GM18520 (cell line): ENCODE measurements around the gene SYNDIG1.

Source experiments
- ATAC-seq: cut with Tn5 transposase; IDR thresholded peaks from one replicate; pipeline ENCODE4 v1.9.1; 2021; ENCODE audit not compliant: unreplicated experiment

Gene SYNDIG1

DNA sequence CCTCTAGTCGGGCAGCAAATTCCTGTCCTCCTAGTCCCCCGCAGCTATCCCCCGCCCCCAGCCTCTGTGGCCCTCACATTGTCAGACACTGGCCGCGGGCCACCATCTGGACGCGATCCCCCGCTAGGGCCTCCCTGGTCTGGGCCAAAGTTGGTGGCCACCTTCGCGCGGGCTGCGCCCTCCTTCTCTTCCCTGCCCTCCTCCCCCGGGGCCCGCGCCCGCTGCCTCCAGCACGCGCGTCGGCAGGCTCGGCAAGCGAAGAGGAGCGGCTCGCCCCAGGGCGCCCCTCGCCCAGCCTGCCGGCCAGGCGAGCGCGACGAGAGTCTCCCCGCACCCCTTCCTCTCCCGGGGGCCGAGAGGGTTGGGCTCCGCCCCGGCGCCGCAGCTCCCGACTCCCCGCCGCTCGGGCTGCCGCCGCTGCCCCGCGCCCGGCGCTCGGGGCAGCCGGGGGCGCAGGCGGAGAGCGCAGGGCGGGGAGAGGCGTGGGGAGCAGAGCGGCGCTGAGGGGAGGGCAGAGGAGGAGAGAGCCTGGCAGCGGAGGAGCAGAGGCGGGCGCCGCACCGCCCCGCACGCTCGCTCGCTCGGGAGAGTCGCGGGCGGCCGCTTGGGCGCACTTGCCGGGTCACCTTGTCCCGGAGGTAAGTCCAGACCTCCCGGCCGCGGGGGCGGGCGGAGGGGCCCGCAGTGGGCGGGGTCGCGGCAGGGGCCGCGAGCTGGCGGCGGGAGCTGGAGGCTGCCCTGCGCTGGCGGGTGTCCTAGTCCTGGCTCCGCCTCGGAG is at the start of gene SYNDIG1:
TSS of gene SYNDIG1 (plus strand) at position 514 of the 778 bp plus-strand sequence. CDS start 73,469 bp downstream, outside the sequence.
- no peak for ATAC-seq

DNA sequence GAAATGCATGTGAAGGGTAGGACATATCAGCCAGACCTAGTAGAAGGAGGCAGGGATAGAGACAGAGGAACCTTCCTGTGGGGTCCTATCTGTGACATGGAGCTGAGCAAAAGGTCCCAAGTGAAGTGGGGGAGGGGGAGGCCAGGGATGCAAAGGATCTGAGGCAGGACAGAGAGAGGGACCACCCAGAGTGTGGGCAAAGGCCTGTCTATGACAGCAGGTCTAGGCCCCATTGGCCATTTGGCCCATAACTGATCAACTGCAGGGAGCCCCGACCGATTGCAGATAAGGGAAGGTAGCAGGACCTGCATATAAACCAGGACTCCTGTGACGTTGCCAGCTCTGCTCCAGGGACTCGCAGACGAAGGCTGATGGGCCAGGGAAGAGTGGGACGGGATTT is 49.6 kb upstream of the SYNDIG1 start:
- ATAC-seq = no peak

DNA sequence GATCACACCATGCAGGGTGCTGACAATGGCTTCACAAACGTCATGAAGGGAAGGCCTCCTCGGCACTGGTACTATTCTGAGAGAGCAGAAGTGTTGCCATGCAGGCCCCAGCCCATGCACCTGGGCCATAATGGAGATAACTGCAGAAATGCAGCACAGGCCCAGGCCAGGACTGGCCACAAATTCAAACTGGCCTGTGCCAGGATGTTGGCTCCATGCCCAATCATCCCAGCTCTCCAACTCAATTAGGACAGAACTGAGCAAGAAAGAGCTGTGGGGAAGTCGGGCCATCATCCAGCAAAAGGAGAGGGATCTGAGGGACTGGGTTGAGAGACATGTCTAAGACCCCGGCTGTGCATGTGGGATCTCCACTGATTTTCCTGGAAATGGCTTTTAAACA is 48.9 kb upstream of the SYNDIG1 start:
- ATAC-seq = no peak

DNA sequence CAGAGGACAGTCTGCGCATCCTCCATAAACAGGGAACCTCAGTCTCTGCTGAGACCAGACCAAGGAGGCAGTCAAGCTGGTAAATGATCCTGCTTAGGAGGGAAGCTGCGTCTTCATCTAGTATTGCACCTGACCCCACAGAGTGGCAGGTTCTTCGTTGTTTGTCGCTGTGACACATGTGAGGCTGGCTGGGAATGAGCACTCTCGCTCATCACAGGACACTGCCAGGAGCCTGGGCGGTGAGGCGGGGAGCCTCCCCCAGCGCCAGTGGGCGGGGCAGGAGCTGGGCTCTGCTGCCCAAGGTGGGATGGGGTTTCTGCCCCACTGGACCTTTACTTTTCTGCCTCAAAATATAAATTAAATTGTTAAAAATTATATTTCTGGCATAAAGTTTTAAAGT is 48.4 kb upstream of the SYNDIG1 start:
- ATAC-seq = no peak

DNA sequence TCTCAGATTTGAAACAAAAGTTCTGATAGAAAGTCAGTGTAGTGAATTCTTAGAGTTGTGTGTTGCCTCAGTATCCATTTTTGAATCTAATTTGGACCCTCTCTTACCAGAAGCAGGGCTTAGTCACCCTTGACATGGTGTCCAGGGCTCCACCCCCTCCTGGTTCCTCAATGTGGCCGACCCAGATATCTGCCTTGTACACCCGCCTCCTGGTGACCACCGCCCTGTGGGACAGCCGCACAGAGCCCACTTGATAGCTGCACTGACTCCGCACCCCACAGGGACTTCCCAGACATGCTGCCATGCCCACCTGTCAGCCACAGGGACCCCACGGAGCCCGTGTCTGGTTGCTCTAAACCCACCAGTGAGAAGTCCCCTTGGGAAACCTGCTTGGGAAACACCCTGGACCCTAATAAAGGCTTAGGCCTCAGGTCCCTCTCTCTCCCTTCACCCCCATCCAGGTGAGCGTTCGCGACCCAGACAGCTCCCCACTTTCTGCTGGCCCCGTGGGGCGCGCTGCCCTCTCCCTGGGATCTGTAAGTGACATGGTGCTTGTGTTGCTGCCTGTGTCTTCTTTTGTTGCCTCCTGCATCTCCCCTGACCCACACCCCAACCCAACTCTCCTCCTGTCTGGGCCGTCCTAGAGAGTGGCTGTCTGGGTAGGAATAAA is 47.2 kb upstream of the SYNDIG1 start:
- ATAC-seq = no peak

DNA sequence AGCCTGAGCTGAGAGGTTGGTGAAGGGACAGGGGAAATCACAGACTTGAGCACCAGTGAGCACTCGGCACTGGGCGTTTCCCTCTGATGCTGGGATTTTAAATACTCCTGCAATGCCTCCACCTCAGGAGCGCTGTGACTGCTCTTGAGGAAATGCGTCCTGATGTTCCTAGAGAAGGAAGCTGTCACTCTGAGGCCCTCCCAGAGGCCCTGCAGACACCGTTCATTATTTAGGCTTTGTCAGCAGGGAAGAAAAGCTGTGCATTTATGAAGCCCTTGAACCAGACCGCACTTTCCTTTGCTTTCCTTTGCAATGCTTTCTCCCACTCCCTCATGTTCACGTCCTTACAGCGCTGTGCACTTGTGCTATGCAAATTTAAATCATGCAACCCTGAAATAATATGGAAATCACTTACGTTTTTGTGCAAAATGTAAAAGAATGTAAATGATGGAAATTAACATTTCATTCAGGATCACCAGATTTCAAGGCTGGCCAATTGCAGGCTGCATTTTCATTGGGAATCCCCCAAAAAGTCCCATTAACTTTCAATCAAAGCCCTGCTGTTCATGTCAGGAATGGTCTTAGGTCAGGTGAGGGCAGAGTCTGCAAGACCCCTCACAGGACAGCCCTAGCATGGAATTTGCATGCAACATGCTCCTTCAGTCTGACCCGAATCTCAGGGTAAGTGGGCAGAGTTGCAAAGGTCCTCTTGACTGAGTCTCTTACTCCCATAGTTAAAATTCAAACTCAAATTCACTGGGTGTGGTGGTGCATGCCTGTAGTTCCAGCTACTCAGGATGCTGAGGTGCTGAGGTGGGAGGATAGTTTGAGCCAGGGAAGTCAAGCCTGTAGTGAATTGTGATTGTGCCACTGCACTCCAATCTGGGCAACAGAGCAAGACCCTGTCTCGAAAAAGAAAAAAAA is 45.8 kb upstream of the SYNDIG1 start:
- no peak for ATAC-seq

DNA sequence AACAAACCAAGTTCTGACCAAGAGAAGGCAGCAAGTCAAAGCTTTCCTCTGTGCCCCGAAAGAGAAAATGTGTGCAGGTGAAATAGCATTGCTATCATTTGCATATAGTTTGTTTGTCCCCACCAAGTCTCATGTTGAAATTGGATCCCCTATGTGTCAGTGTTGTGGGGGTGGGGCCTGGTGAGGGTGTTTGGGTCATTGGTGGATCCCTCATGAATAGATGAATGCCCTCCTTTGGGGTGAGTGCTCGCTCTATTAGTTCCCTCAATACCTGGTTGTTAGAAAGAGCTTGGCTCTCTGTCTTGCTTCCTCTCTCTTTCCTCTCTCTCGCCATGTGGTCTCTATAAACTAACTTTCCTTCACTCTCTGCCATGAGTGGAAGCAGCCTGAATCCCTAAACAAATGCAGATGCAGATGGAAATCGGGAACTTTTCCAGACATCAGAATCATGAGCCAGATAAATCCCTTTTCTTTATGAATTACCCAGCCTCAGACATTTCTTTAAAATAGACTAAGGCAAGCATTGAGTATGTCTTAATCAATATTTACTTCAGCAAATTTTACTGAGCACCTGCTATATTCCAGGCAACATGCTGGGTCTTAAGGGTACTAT is 43.8 kb upstream of the SYNDIG1 start:
- ATAC-seq = no peak

DNA sequence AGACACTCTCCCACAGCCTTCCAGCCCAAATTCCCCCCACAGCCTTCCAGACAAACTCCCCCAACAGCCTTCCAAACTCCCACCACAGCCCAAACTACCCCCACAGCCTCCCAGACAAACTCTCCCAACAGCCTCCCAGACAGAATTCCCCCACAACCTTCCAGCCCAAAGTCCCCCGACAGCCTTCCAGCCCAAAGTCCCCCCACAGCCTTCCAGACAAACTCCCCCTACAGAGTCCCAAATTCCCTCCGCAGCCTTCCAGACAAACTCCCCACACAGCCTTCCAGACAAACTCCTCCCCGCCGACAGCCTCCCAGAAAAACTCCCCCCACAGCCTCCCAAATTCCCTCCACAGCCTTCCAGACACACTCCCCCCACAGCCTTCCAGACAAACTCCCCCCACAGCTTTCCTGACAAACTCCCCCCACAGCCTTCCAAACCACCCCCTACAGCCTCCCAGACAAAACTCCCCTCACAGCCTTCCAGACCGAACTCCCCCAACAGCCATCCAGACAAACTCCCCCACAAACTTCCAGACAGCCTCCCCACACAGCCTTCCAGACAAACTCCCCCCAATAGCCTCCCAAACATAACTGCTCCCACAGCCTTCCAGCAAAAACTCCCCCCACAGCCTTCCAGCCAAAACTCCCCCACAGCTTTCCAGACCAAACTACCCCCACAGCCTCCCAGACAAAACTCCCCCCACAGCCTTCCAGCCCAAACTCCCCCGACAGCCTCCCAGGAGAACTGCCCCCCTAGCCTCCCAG is 38.0 kb upstream of the SYNDIG1 start:
- no peak for ATAC-seq

DNA sequence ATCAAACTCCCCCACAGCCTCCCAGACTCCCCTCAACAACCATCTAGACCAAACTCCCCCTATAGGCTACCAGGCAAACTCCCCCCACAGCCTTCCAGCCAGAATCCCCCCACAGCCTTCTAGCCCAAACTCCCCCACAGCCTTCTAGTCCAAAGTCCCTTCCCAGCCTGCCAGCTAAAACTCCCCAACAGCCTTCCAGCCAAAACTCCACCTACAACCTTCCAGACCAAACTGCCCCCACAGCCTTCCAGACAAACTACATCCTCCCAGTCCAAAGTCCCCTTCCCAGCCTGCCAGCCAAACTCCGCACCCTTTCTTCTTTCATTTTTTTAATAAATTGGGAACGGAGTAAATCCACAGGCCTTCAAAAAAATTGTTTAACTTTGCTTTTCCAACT is 37.4 kb upstream of the SYNDIG1 start:
- ATAC-seq = no peak

DNA sequence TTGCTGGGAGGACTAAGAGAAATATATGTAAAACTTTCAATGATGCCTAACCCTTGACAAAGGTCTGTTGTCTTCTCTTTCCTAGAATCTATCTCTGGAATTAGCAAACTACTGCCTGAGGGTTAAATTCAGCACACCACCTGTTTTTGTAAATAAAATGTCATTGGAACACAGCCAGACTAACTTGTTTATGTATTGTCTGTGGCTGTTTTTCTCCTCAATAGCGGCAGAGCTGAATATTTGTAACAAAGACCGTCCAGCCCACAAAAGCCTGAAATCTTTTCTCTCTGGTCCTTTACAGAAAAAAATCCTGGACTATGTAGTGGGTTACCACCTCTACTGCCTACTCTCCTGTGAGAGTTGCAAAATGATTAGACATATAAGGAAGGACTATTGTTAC is 33.3 kb upstream of the SYNDIG1 start:
- ATAC-seq = no peak

DNA sequence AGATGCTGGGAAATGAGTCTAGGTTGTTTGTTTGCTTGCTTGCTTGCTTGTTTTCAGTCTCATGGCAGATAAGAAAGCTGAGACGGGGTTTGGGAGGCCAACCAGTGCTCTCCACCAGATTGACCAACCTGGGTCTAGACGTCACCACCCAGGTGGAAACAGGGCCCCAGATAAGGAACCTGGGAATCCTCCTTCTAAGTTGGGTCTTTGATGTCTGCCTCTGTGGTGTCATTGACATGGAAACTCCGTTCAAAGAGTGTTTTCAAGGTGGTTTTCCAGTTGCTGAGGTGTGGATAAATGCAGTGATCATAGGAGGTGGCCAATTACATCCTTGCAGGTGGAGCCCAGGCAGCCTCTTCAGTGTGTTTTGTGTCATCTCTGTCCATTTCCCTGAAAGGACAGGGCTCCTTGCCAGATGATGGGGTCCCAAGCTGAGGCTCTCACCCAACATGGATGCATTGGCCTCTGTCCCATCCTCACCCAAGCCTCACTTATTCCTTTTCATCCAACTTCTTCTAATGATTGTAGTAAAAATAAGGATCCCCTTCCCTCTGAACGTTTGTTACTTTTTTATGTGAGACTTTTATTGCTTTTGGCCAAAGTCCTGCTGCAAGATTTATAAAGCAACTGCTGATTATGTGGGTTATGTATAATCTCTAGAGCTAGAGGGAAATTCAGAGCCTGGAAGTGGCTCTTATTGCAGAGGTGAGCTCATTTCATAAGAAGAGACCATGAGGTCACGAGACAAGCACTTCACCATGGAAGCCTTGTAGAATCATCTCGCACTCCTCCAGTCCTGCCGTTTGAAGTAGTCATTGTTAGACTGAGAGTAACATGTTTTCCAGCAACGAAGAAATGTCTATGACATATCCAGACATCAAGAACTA is 32.0 kb upstream of the SYNDIG1 start:
- ATAC-seq = no peak

DNA sequence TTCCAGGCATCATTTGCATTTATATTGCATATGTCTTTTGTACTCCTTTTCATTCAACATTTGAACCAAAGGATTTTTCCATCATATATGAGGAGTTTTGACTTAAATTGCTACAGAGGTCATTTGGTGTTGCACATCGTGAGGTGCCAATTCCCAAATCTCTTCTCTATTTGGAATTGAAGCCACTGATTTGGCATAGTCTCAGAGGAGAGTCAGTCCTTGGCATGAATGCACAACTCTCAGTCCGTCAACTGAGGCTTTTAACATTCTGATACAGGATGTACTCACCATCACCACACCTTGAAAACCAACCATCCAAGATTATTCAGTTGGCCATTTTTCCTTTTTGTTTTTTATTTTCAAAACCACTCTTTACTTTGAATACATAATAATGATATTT is 31.1 kb upstream of the SYNDIG1 start:
- ATAC-seq = no peak

DNA sequence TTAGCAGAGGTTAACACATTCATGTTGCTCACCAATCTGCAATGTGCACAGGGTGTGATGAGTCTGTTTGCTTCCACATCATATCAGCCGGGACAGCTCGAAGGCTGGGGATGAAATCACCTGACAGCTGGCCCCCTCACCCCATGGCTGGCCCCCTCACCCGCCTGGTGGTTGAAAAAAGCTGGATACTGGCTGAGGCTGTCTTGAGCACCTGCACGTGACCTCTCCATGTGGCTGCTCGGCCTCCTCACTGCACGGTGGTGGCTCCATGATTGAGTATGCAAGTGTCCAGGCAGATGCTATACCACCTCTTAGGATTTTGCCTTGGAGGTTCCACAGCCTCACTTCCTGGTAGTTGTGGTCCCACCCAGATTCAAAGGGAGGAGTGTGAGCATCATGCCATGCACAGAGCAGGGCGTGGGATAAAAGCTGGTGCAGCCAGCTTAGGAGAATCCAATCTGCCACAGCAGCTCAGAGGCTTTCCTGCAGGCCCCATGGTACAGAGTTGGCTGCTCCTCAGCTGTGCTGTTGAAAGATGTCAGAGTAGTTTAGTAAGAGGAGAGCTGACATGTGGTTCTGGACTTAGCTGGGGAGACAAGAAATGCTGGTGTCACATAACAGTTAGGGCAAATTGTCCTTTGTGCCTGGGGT is 29.6 kb upstream of the SYNDIG1 start:
- ATAC-seq = no peak

DNA sequence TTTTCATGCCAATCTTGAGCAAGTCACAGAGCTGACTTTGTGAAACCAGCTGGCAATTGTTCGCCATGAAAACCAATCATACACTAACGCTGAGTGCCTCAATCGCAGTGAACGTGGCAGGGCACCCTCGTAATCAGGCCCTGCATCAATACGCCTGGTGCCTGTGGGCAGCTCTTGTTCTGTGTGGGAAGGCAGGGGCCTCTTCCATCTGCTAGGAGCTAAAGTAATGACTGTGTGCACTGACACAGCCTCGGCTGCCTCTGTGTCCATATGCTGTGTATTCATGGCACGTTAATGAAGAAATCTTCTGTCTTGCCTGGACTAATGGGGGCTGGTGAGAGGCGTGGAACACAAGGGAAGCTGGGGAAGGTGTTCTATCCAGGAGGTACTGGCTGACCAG is 27.8 kb upstream of the SYNDIG1 start:
- no peak for ATAC-seq

DNA sequence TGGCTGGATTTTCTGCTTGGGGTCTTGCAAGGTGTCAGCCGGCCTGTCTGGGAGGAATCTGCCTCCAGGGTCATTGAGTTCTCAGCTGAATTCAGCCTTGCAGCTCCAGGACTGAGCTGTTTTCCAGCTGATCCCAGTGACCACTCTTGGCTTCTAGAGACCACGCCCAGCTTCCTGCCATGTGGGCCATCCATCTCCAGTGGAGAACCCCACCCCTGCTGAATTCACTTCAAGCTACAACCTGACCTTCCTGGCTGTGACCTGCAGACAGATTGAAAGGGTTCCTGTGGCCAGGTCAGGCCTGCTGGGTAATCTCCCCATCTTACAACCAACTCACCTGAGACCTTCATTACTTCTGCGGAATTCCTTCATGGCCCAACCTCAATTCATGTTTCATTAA is 26.5 kb upstream of the SYNDIG1 start:
- no peak for ATAC-seq

DNA sequence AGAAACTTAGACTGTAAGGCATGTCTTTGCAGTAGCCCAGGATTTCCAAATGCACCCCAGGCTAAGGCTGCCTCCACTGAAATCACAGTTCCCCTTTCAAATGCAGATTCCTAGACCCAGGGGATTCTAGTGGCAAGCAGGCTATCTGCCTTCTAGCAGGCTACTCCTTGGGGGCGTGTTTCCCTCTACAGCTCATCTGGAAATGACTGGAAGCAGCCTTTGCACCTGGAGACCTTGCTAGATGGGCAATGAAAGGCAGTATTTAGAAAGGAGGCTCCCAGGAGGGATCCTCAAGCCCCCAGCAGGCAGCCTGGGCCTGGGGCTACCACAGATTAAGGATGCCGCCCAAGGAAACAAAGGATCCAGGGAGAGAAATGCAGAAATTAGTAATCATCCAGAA is 26.0 kb upstream of the SYNDIG1 start:
- ATAC-seq = no peak

DNA sequence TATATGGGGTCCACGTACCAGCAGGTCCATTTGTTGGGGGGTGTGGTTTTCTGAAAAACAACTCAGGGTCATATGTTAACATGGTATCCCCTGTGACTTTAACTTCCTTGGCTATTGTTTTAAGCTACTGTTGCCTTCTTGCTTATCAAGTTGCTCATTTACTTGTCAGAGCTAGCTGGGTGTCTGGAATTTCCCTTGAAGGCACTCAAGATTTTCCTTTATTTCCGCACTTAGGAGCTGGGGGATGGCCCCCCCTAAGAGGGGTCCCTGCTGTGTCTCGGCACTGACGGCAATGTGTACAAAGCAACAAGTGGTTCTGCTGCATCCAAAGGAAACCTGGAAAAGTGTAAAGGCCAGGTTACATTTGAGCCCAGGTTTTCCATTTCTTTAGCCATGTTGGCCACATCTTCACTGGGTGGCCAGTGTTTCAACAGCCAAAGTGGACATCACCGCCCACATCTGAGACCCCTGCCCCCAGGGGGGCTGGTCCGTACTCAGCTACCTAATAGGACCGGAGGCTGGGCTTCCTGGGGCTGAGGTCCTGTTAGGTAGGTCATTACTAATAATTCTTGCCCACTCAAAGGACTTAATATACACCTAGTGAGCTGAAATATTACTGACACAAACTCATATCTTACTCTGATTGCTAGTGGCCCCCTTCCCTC is 24.8 kb upstream of the SYNDIG1 start:
- no peak for ATAC-seq

DNA sequence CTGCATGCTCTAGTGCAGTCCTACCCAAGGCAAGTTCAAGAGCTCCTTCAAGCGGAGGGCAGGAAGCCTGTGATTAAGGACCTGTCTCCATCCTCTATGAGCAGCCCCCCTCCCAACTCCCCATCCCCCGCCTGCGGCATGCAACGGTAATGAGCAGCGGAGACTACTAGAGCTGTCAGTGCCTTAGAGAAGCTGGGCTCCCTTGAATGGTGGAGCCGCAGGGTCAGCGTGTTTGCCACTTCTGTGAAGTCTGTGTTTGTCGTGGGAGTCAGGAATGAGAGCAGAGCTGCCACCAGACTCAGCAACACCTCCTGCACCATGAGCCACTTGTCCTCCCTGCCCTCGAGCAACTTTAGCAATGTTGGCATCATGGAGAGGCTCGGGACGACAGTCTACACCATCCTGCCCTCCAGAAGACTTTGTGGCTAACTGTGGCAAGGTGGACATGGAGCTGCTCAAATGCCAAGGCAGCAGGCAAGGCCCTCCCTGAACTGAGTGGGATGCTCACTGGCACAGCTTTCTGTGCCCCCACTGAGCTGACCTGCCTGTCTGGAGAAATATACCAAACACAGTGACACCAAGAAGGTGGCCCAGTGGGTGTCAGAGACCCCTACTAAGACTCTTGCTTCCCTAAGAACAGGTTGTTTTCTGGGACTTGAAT is 23.8 kb upstream of the SYNDIG1 start:
- ATAC-seq = no peak
